GM10248 (cell line): ENCODE results near the gene ULK3.

Experiments used
- CTCF ChIA-PET: fragments of 300-600 bp; sonication (Branson Sonifier 250); formaldehyde crosslinking; extraction: SDS; loops from one replicate; lab custom pipeline; 2021; ENCODE audit warnings: antibody characterized with exemption; lab: Yijun Ruan, JAX
- POLR2A ChIA-PET: fragments of 350-650 bp; sonication (Branson Sonifier 250); formaldehyde crosslinking; extraction: SDS; loops from one replicate; lab custom pipeline; 2020; ENCODE audit warnings: antibody characterized with exemption; lab: Yijun Ruan, JAX
- DNase-seq: peaks from one replicate; pipeline ENCODE4 v3.0.0; 2012; ENCODE audit errors: extremely low spot score
- CTCF ChIP-seq: IDR thresholded peaks from 2 replicates; pipeline ENCODE4 v1.5.1; 2012; ENCODE audit warnings: mild to moderate bottlenecking, low read depth; ENCODE audit errors: extremely low read depth, missing control alignments, control extremely low read depth

ULK3 gene

GRCh38 chr15:74820056-74820455 lies 22.9 kb downstream of the ULK3 start:
- CTCF ChIA-PET, result interaction anchor here (0.7 to 2.2 kb wide), 8 partner anchors 9 to 184 kb away, joined by 3 to 12 read pairs (median 4); no protein-coding TSS in a partner anchor
- DNase-seq, result no peak
- POLR2A ChIA-PET, result no interaction called here
- TF ChIP-seq CTCF, result no peak

- DNase-seq, result no peak
- CTCF ChIA-PET, result interaction anchor here (1.4 to 2.9 kb wide), 2 partner anchors 18 to 46 kb away, joined by 4 to 8 read pairs; no protein-coding TSS in a partner anchor
- TF ChIP-seq CTCF, result no peak
- POLR2A ChIA-PET, result no interaction called here
These were observed 25.6 kb downstream of the ULK3 start for GRCh38 chr15:74817370-74817737.

- no peak for TF ChIP-seq CTCF
- POLR2A ChIA-PET, result interaction anchor here (0.5 to 0.6 kb wide), 2 partner anchors 25 to 146 kb away, joined by 3 read pairs; no protein-coding TSS in a partner anchor
- DNase-seq, result no peak
- CTCF ChIA-PET, result interaction anchor here (1.4 to 2.9 kb wide), 4 partner anchors 10 to 202 kb away, joined by 3 to 8 read pairs (median 4); partner anchors contain the start of gene CPLX3
These were observed 26.2 kb downstream of the ULK3 start for GRCh38 chr15:74816624-74817369.

- CTCF ChIA-PET, result interaction anchor here (1.2 to 1.7 kb wide), 6 partner anchors 10 to 201 kb away, joined by 3 to 6 read pairs (median 4); partner anchors contain the start of gene CPLX3
- DNase-seq, result no peak
- POLR2A ChIA-PET, result interaction anchor here (0.5 to 0.8 kb wide), 3 partner anchors 11 to 146 kb away, joined by 3 to 5 read pairs (median 3); no protein-coding TSS in a partner anchor
- TF ChIP-seq CTCF, result no peak
These were observed 27.0 kb downstream of the ULK3 start for GRCh38 chr15:74815961-74816360.

- DNase-seq, result no peak
- CTCF ChIA-PET, result interaction anchor here (1.1 to 1.7 kb wide), 7 partner anchors 11 to 201 kb away, joined by 3 to 6 read pairs (median 4); partner anchors contain the start of gene CPLX3
- no peak for TF ChIP-seq CTCF
- POLR2A ChIA-PET, result interaction anchor here (0.8 kb wide), 1 partner anchor 10 kb away, joined by 5 read pairs; no protein-coding TSS in a partner anchor
These were observed 27.6 kb downstream of the ULK3 start for GRCh38 chr15:74815121-74815934.

GRCh38 chr15:74812533-74812932 lies 30.4 kb downstream of the ULK3 start, which contains the start of gene LMAN1L:
Gene LMAN1L, plus strand, starts transcription at chr15:74812835. Its CDS starts 20 bp downstream, at chr15:74812855.
- DNase-seq, result no peak

More at GRCh38 chr15:74812533-74812932, 30.4 kb downstream of the ULK3 start, which contains the start of gene LMAN1L:
- TF ChIP-seq CTCF, result no peak
- POLR2A ChIA-PET, result no interaction called here
- CTCF ChIA-PET, result interaction anchor here (0.9 to 1.6 kb wide), 6 partner anchors 9 to 43 kb away, joined by 3 to 4 read pairs (median 3); no protein-coding TSS in a partner anchor
